GM21381 (cell line): ENCODE measurements around the gene SULT1B1.

Experiments
- ATAC-seq: cut with Tn5 transposase; IDR thresholded peaks from one replicate; pipeline ENCODE4 v1.9.1; 2021; ENCODE audit warnings: mild to moderate bottlenecking, moderate library complexity; ENCODE audit not compliant: unreplicated experiment

Gene SULT1B1

GRCh38 chr4:69701696-69702095 lies 58.7 kb downstream of the SULT1B1 start:
- no peak for ATAC-seq

GRCh38 chr4:69697536-69698242 lies 62.7 kb downstream of the SULT1B1 start:
- ATAC-seq: no peak

GRCh38 chr4:69689599-69689998 lies 70.8 kb downstream of the SULT1B1 start:
- peak; percentile 52 for ATAC-seq

GRCh38 chr4:69684804-69685203 lies 75.6 kb downstream of the SULT1B1 start:
- ATAC-seq: no peak
